GM12878 (cell line): ENCODE measurements around the gene FGF11. TPM values are rescaled to one million over a fixed set of nuclear protein-coding genes. Genes with fewer than 3 reads are reported as not detected.
"Not testable (repeated sequence)": the region's sequence is repeated elsewhere in the genome, so short reads cannot be mapped to it uniquely, and the experiment has no call there.

ENCODE experiments used
- ATAC-seq: fragments of 200-7000 bp; cut with Tn5 transposase; 3 replicates; pipeline ENCODE4 v1.9.1; 2020; ENCODE audit warnings: mild to moderate bottlenecking, moderate library complexity
- BruUV-seq: library from RNA; stranded (reverse); fragments of 400-500 nt; replicated peaks from 2 replicates; lab custom pipeline; 2021; lab: Mats Ljungman, UMichigan
- CTCF ChIA-PET: fragments of 300-600 bp; sonication (Branson Sonifier 250); formaldehyde crosslinking; extraction: SDS; loops from one replicate; lab custom pipeline; 2021; ENCODE audit warnings: inconsistent platforms; lab: Yijun Ruan, JAX
- POLR2A ChIA-PET: fragments of 350-600 bp; formaldehyde crosslinking; extraction: SDS; loops from one replicate; lab custom pipeline; 2021; ENCODE audit warnings: inconsistent platforms; lab: Charles Lee
- RAD21 ChIA-PET: fragments of 300-600 bp; sonication (Branson Sonifier 250); formaldehyde crosslinking; loops from one replicate; lab custom pipeline; 2023; ENCODE audit warnings: antibody characterized with exemption; ENCODE audit not compliant: unreplicated experiment; lab: Charles Lee
- SMC1A ChIA-PET: fragments of 300-600 bp; sonication (Branson Sonifier 250); formaldehyde crosslinking; loops from one replicate; lab custom pipeline; 2023; ENCODE audit not compliant: unreplicated experiment, uncharacterized antibody; lab: Charles Lee
- DNase-seq: peaks from one replicate; pipeline ENCODE4 v3.0.0-alpha.2; 2011; ENCODE audit warnings: low read depth, low spot score
- FAIRE-seq: peaks from 3 replicates; lab custom pipeline; 2011; peaks lifted over from hg19 to GRCh38; lab: Jason Lieb, UNC
- H2AFZ ChIP-seq: 2 replicates; pipeline ENCODE4 v1.6.0; 2011; ENCODE audit warnings: low read depth, low read length, control low read depth; ENCODE audit not compliant: control insufficient read depth
- H3K27ac ChIP-seq: 2 replicates; pipeline ENCODE4 v1.5.1; 2011; ENCODE audit warnings: control low read depth; ENCODE audit not compliant: control insufficient read depth, insufficient read depth
- H3K27me3 ChIP-seq, 2 experiments: replicated peaks in 1 of 2; 2 replicates each; pipeline versions ENCODE4 v1.6.0 to v1.6.1; 2011; ENCODE audit warnings: low read length in 1 of 2; ENCODE audit not compliant: control insufficient read depth in 2 of 2, insufficient read depth in 2 of 2
- H3K36me3 ChIP-seq, 2 experiments: 2 replicates each; pipeline ENCODE4 v1.5.1; 2011; ENCODE audit warnings: low read length in 1 of 2; ENCODE audit not compliant: control insufficient read depth in 2 of 2, insufficient read depth in 2 of 2
- H3K4me1 ChIP-seq: 2 replicates; pipeline ENCODE4 v1.6.1; 2011; ENCODE audit warnings: mild to moderate bottlenecking, low read length, moderate library complexity, mixed read lengths; ENCODE audit not compliant: control insufficient read depth, insufficient read depth
- H3K4me2 ChIP-seq: 2 replicates; pipeline ENCODE4 v1.6.0; 2011; ENCODE audit warnings: control low read depth; ENCODE audit not compliant: control insufficient read depth, insufficient read depth
- H3K4me3 ChIP-seq: fragments of 200-600 bp; sonication (generic); 2 replicates; pipeline ENCODE4 v1.5.1; 2016
- H3K79me2 ChIP-seq: 2 replicates; pipeline ENCODE4 v1.6.0; 2011; ENCODE audit warnings: low read length; ENCODE audit not compliant: control insufficient read depth, insufficient read depth
- H3K9ac ChIP-seq: 2 replicates; pipeline ENCODE4 v1.8.0; 2011; ENCODE audit warnings: low read length, control low read depth, mixed read lengths; ENCODE audit not compliant: control insufficient read depth, insufficient read depth
- H3K9me3 ChIP-seq: replicated peaks from 3 replicates; pipeline ENCODE4 v1.5.1; 2011; ENCODE audit warnings: mild to moderate bottlenecking, low read length; ENCODE audit not compliant: control insufficient read depth, insufficient read depth
- H4K20me1 ChIP-seq: 2 replicates; pipeline ENCODE4 v1.6.0; 2011; ENCODE audit not compliant: control insufficient read depth, insufficient read depth
- CEBPB ChIP-seq, 2 experiments: fragments of 150-350 bp in 1 of 2; IDR thresholded peaks; 2 replicates each; pipeline ENCODE4 v1.6.1; 2012 to 2014; ENCODE audit warnings: low read depth in 2 of 2, low read length in 2 of 2, borderline replicate concordance in 1 of 2, inconsistent platforms in 1 of 2
- IRF3 ChIP-seq: fragments of 450-650 bp; IDR thresholded peaks from 2 replicates; pipeline ENCODE4 v1.6.1; 2014; ENCODE audit warnings: mild to moderate bottlenecking
- MEF2A ChIP-seq: IDR thresholded peaks from 2 replicates; pipeline ENCODE4 v1.6.1; 2011; ENCODE audit warnings: low read depth, mild to moderate bottlenecking, low read length, moderate library complexity; ENCODE audit not compliant: insufficient read depth
- PBX3 ChIP-seq: IDR thresholded peaks from 2 replicates; pipeline ENCODE4 v1.6.1; 2011; ENCODE audit warnings: mild to moderate bottlenecking, low read depth, low read length, moderate library complexity; ENCODE audit not compliant: insufficient replicate concordance
- TBL1XR1 ChIP-seq: IDR thresholded peaks from 2 replicates; pipeline ENCODE4 v1.6.1; 2012; ENCODE audit warnings: low read depth, low read length, improper control_type of control experiment
- WGBS: methylation state at CpG from one replicate; pipeline ENCODE4 v1.1.6; 2016; ENCODE audit warnings: low lambda C conversion rate; ENCODE audit not compliant: insufficient replicate concordance, insufficient coverage; ENCODE audit errors: missing lambda C conversion rate; 5-methylcytosine and 5-hydroxymethylcytosine counted together
- in situ Hi-C: fragments of 300-500 bp; cut with MboI; formaldehyde crosslinking; loops from 9 replicates; pipeline ENCODE4 v1.14.3; 2018; ENCODE audit warnings: mixed read lengths
- intact Hi-C: fragments of 100-400 bp; cut with micrococcal nuclease; formaldehyde crosslinking; loops from one replicate; pipeline ENCODE4 v1.14.2; 2022; ENCODE audit not compliant: unreplicated experiment
- polyA plus RNA-seq, 11 experiments: library from polyadenylated mRNA; depleted of rRNA in 4 of 11; unstranded in 6 of 11; stranded (reverse) in 5 of 11; fragments of >200 nt; fragmentation: Nextera tagmentation in 4 of 11; fragmentation: Illumina TruSeq in 1 of 11; extraction: Ambion mirVana in 4 of 11; extraction: Trizol in 1 of 11; gene quantifications; 1 replicate in 1 of 11; 2 replicates in 10 of 11; pipeline versions ENCODE4 v1.2.1 to v1.2.3, GENCODE V29; 2011 to 2016; ENCODE audit warnings: inconsistent platforms in 2 of 11, missing spikeins in 2 of 11, low read depth in 1 of 11
- total RNA-seq, 4 experiments: library from RNA; depleted of rRNA in 3 of 4; stranded (reverse); fragments of >200 nt in 3 of 4; fragmentation: Illumina TruSeq in 1 of 4; extraction: Trizol in 1 of 4; gene quantifications; 2 replicates each; pipeline versions ENCODE4 v1.2.1 to v1.2.3, GENCODE V29; 2013 to 2021

The FGF11 gene
- total and polyA plus RNA-seq, 10 of the 15 experiments (the other 5 are each of a cell fraction or from before 2014, with no cell fraction given): 0.69 to 21.1 (median 2.6) TPM

GRCh38 chr17:7471729-7472128, 32.4 kb downstream of the FGF11 start (continued):
- TF ChIP-seq MEF2A (no peak), IRF3 (no peak), TBL1XR1 (no peak), PBX3 (no peak), CEBPB (IDR thresholded peaks at IDR 0.05; ENCODE audit: borderline replicate concordance in 1 of 2, low read depth in 2 of 2, low read length in 2 of 2) (no peak)

- H3K4me2 ChIP-seq, H3K27ac ChIP-seq, H3K9ac ChIP-seq, ATAC-seq, intact Hi-C loops, H3K4me3 ChIP-seq, H3K27me3 ChIP-seq, H3K9me3 ChIP-seq, H3K36me3 ChIP-seq, BruUV-seq, FAIRE-seq, H4K20me1 ChIP-seq, in situ Hi-C loops, DNase-seq, RAD21 ChIA-PET, SMC1A ChIA-PET, H2AFZ ChIP-seq: not testable (repeated sequence)
- ChIA-PET CTCF (interaction anchor here (6.2 kb wide), 1 partner anchor 86 kb away, joined by 17 read pairs; the partner anchor contains the start of gene SENP3), POLR2A (interaction anchor here (0.6 to 1.6 kb wide), 3 partner anchors 12 to 49 kb away, joined by 4 to 11 read pairs (median 6); no protein-coding TSS in a partner anchor)
- peaks cover 11% of the 10 kb centered on the region for H3K4me1 ChIP-seq
- WGBS: 100% methylated on average over 3 of the region's 8 CpGs
- H3K79me2 ChIP-seq: peaks cover 29% of the 10 kb centered on the region
Observed at GRCh38 chr17:7474767-7475166, 35.5 kb downstream of the FGF11 start.
